GM12801 (cell line): Measurements from ENCODE around the gene BDKRB2.

Experiments used
- CTCF ChIP-seq: IDR thresholded peaks from one replicate; pipeline ENCODE4 v1.5.1; 2011; ENCODE audit warnings: control low read depth; ENCODE audit not compliant: insufficient read length; ENCODE audit errors: extremely low read depth

BDKRB2 gene

DNA sequence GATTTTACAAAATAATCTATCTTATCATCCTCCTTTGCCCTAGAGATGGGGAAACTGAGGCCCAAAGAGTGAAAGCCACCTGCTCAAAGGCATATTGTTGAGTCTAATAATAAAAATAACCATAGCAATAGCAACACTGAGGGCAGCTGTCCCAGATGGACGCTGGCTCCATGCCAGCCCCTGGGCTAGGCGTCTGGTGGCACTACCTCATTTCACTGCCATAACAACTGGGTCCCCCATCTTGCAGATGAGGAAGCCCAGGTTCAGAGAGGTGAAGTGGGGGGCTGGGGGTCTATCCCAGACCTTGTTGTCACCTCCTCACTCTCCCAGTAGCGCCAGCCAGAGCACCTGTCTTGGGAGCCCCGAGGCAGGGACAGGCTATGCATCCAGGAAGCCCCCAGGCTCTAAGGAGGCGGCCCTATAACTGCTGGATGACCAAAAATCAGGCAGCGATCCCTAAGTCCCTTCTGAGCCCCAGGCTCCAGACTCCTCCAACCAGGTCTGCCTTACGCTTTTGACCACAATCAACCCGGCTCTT lies 12.8 kb downstream of the BDKRB2 start:
- TF ChIP-seq CTCF, result no peak

GRCh38 chr14:96221109-96221650 lies 16.5 kb downstream of the BDKRB2 start:
- no peak for TF ChIP-seq CTCF

GRCh38 chr14:96221841-96222240 lies 17.2 kb downstream of the BDKRB2 start:
- no peak for TF ChIP-seq CTCF

DNA sequence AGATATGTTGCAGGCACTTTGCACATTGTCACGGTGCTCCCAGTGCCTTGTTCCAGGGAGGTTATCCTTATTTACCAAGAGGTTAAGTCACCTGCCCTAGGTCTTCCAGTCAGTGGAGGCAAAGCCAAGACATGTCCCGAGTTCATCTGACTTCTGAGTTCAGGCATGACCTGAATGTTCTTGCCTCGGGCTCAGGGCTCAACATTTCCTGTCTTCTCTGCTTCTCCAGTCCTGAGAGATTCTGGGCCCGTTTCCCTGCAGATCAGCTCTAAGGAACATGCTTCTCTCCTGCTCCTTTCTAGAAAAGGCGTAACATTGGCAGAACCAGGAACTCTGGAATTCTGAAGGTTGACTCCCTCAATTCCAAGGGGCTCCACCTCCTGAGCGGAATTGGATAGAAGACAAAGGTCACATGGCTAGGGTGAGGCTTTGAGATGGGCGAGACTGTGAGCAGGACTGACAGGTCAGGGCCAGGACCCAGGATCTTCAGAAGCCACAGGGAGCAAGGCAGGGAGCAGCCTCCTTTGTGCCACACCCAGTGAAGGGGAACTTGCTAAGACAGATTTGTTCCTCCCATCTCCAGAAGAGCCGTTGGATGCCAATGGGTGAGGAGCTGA lies 19.9 kb downstream of the BDKRB2 start:
- no peak for TF ChIP-seq CTCF

- no peak for TF ChIP-seq CTCF
These were observed 20.6 kb downstream of the BDKRB2 start for GRCh38 chr14:96225213-96225612.

GRCh38 chr14:96225745-96226151 lies 21.1 kb downstream of the BDKRB2 start:
- TF ChIP-seq CTCF, result no peak

GRCh38 chr14:96227428-96227827 lies 22.8 kb downstream of the BDKRB2 start:
- TF ChIP-seq CTCF, result no peak

DNA sequence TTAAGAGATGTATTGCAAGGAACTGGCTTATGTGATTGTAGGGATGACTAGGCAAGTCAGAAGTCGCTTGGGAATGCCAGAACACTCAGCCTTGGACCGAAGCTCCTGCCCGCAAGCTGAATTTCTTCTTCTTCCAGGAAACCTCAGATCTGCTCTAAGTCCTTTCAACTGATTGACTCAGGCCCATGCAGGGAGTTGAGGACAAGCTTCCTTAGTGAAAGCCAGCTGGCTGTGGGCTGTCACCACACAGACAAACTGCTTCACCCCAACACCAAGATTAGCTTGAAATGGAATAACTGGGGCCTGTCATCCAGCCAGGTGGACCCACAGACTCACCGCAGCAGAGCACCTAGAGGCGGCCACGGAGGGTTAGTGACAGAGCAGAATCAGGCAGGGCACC lies 24.7 kb downstream of the BDKRB2 start:
- TF ChIP-seq CTCF, result no peak
